ENCODE data around the gene CUX1.

- TF ChIP-seq REST (IDR thresholded peaks at IDR 0.05; ENCODE audit: low read depth) (no peak), ZBTB7A (IDR thresholded peaks at IDR 0.05; ENCODE audit: low read depth) (no peak), EP300 (IDR thresholded peaks at IDR 0.05; ENCODE audit: borderline replicate concordance) (no peak), TAF1 (IDR thresholded peaks at IDR 0.05; ENCODE audit: low read depth) (no peak), YY1 (IDR thresholded peaks at IDR 0.05; ENCODE audit: low read depth) (no peak), TCF12 (IDR thresholded peaks at IDR 0.05; ENCODE audit: low read depth) (no peak), NFIC (IDR thresholded peaks at IDR 0.05) (no peak), TEAD4 (IDR thresholded peaks at IDR 0.05) (no peak), CREB1 (IDR thresholded peaks at IDR 0.05; ENCODE audit: low read depth) (no peak), CEBPB (IDR thresholded peaks at IDR 0.05) (no peak)
- TF ChIP-seq, protein P1, sequence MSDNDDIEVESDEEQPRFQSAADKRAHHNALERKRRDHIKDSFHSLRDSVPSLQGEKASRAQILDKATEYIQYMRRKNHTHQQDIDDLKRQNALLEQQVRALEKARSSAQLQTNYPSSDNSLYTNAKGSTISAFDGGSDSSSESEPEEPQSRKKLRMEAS (IDR thresholded peaks at IDR 0.05), result no peak
- TF ChIP-seq, protein P2, sequence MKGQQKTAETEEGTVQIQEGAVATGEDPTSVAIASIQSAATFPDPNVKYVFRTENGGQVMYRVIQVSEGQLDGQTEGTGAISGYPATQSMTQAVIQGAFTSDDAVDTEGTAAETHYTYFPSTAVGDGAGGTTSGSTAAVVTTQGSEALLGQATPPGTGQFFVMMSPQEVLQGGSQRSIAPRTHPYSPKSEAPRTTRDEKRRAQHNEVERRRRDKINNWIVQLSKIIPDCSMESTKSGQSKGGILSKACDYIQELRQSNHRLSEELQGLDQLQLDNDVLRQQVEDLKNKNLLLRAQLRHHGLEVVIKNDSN (IDR thresholded peaks at IDR 0.05), result no peak
These were observed 229.1 kb downstream of the CUX1 start for GRCh38 chr7:102046373-102047117.
